MG63 (cell line): ENCODE data around the gene AMELY. TPM values are rescaled to one million over a fixed set of nuclear protein-coding genes. Genes with fewer than 3 reads are reported as not detected.
A peak's percentile ranks its signal among the peaks of the same experiment; 100 is the strongest.
"Not testable (repeated sequence)": the region's sequence is repeated elsewhere in the genome, so short reads cannot be mapped to it uniquely, and the experiment has no call there.

Experiments
- DNase-seq: peaks from one replicate; pipeline ENCODE4 v3.0.0-alpha.2; 2020
- H3K27me3 ChIP-seq: fragments of 250-450 bp; sonication (Bioruptor Pico); 2 replicates; pipeline ENCODE4 v1.5.1; 2020; ENCODE audit warnings: mild to moderate bottlenecking, moderate library complexity
- H3K36me3 ChIP-seq: fragments of 250-450 bp; sonication (Bioruptor Pico); 2 replicates; pipeline ENCODE4 v1.5.1; 2020; ENCODE audit warnings: mild to moderate bottlenecking, moderate library complexity
- H3K4me3 ChIP-seq: fragments of 250-450 bp; sonication (Bioruptor Pico); 2 replicates; pipeline ENCODE4 v1.5.1; 2020; ENCODE audit warnings: mild to moderate bottlenecking, moderate library complexity
- H3K9me3 ChIP-seq: fragments of 250-450 bp; sonication (Bioruptor Pico); 2 replicates; pipeline ENCODE4 v1.5.1; 2020; ENCODE audit warnings: mild to moderate bottlenecking, moderate library complexity
- total RNA-seq: library from RNA; depleted of rRNA; stranded (reverse); fragments of >200 nt; shearing (Covaris generic); gene quantifications from 2 replicates; pipeline ENCODE4 v1.2.3, GENCODE V29; 2014; ENCODE audit warnings: low replicate concordance; rRNA removed

The AMELY gene, protein sequence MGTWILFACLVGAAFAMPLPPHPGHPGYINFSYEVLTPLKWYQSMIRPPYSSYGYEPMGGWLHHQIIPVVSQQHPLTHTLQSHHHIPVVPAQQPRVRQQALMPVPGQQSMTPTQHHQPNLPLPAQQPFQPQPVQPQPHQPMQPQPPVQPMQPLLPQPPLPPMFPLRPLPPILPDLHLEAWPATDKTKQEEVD
- total RNA-seq, result not detected in 2 replicates

DNA sequence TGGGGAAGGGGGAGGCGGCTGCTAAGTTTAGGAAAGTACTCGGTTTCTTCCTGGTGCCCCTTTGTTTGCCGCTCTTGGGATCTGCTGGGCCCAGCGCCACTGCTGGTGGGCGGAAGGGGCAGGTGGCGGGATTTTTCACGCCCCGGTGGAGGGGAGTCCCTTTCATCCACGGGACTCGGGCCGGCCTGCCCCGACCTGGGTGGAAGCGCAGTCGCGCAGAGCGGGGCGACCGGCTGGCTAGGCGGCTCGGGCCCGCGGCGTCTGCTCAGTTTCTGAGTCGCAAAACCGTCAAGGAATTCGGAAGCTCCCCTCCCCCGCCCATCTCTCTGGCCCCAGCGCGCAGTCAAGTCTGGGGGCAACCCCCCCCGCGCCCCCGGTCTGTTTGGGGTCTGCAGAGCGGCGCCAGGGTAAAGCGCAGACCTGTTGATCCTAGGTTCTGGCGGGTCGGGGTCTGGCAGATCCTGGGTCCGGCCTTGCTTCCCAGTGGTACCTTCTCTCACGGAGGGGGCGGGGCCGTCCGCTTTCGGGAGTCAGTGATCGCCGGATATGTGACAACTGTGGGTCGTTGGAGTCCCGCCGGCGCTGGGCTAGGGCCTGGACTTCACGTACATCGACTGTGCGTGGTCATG lies at the start of gene AMELY:
Gene AMELY, minus strand, starts transcription at position 500 of the 629 bp plus-strand sequence. CDS start 39,144 bp downstream, outside the sequence.
- Histone ChIP-seq H3K9me3 (no peaks in the 10 kb centered on the region), H3K27me3 (no peaks in the 10 kb centered on the region), H3K36me3 (no peaks in the 10 kb centered on the region), H3K4me3 (peak within 1 kb of the TSS; percentile 51)
- no peak for DNase-seq

- Histone ChIP-seq H3K27me3 (no peaks in the 10 kb centered on the region), H3K4me3 (no peak overlapping the region), H3K36me3 (no peaks in the 10 kb centered on the region), H3K9me3 (no peaks in the 10 kb centered on the region)
- no peak for DNase-seq
Observed at GRCh38 chrY:6949947-6950346, 38.4 kb upstream of the AMELY start.

DNA sequence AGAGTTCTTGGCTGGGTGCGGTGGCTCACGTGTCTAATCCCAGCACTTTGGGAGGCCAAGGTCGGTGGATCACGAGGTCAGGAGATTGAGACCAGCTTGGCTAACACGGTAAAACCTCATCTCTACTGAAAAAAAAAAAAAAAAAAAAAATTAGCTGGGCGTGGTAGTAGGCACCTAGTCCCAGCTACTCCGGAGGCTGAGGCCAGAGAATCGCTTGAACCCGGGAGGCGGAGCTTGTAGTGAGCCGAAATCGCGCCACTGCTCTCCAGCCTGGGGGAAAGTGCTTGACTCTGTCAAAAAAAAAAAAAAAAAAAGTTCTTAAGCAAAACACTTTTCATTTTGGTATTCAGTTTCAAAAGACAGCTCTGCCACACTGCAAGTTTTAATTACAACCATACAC lies 36.8 kb upstream of the AMELY start:
- Histone ChIP-seq H3K36me3 (no peaks in the 10 kb centered on the region), H3K27me3 (no peaks in the 10 kb centered on the region), H3K9me3 (no peaks in the 10 kb centered on the region), H3K4me3 (peak overlapping the region; percentile 17)
- DNase-seq, result peak; percentile 11

- no peaks in the 10 kb centered on the region for H3K27me3 ChIP-seq
- H3K9me3 ChIP-seq, result no peaks in the 10 kb centered on the region
- H3K36me3 ChIP-seq, result no peaks in the 10 kb centered on the region
- H3K4me3 ChIP-seq, result peak overlapping the region; percentile 17; the same call in 1 of the 2 replicates
- no peak for DNase-seq
Observed at GRCh38 chrY:6947695-6948094, 36.1 kb upstream of the AMELY start.

GRCh38 chrY:6935497-6935896 lies 23.9 kb upstream of the AMELY start:
- Histone ChIP-seq H3K27me3 (no peaks in the 10 kb centered on the region), H3K9me3 (no peaks in the 10 kb centered on the region), H3K4me3 (no peak overlapping the region), H3K36me3 (no peaks in the 10 kb centered on the region)
- DNase-seq, result no peak

GRCh38 chrY:6931779-6932396 lies 20.3 kb upstream of the AMELY start:
- Histone ChIP-seq H3K27me3 (no peaks in the 10 kb centered on the region), H3K36me3 (no peaks in the 10 kb centered on the region)
- no peak for DNase-seq

GRCh38 chrY:6929237-6929636 lies 17.7 kb upstream of the AMELY start:
- H3K27me3 ChIP-seq, result no peaks in the 10 kb centered on the region
- no peaks in the 10 kb centered on the region for H3K36me3 ChIP-seq
- no peak overlapping the region for H3K4me3 ChIP-seq
- no peaks in the 10 kb centered on the region for H3K9me3 ChIP-seq
- DNase-seq, result no peak

More at GRCh38 chrY:6931779-6932396, 20.3 kb upstream of the AMELY start:
- Histone ChIP-seq H3K4me3 (no peak overlapping the region), H3K9me3 (no peaks in the 10 kb centered on the region)

DNA sequence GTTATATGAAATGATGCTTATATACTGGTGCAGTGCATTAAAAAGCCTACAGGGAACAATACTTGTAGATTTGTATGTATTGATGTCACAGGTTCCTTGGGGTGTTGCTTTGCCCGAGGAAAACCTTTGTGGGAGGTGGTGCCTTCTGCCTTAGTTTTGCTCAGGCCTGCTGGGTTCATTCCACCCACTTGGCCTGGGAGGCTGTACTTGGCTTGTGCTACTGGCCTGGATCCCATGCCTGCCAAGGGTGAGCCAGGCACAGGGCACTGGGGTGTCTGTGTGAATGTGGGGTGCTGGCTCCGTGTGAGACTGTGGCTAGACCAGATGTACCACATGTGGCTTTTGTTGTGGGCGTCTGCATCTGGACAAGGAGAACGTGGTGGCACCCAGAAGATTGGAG lies 16.7 kb upstream of the AMELY start:
- H3K4me3 ChIP-seq, result no peak overlapping the region

GRCh38 chrY:6921061-6921460 lies 9.5 kb upstream of the AMELY start:
- H3K9me3 ChIP-seq, result no peaks in the 10 kb centered on the region
- DNase-seq, result no peak
- H3K36me3 ChIP-seq, result no peaks in the 10 kb centered on the region
- H3K27me3 ChIP-seq, result no peaks in the 10 kb centered on the region
- H3K4me3 ChIP-seq, result no peak overlapping the region

More for the DNA sequence above, 16.7 kb upstream of the AMELY start:
- Histone ChIP-seq H3K36me3 (no peaks in the 10 kb centered on the region), H3K27me3 (no peaks in the 10 kb centered on the region), H3K9me3 (no peaks in the 10 kb centered on the region)
- peak; percentile 9 for DNase-seq

DNA sequence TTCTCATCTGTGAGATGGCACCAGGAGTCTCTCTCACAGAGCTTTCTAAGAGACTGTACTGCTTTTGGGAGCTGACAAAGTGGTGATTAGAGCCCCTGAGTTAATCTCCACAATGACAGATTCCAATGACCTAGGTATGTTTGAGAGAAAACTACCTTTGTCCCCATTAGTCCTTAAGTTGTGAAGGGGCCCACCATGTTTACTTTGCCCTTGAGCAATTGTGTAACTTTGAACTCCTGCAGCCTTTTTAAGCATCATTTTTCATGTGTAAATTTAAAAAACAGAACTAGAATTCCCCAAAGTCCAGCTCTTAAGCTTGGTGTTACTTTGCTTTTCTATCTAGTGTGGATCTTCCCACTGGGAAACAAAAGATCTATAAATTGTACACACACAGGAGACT lies 1.8 kb upstream of the AMELY start:
- H3K9me3 ChIP-seq, result no peaks in the 10 kb centered on the region
- no peak overlapping the region for H3K4me3 ChIP-seq
- no peaks in the 10 kb centered on the region for H3K36me3 ChIP-seq
- no peaks in the 10 kb centered on the region for H3K27me3 ChIP-seq
- DNase-seq, result no peak

GRCh38 chrY:6910372-6911252 lies 940 bp downstream of the AMELY start, which contains the start of gene TBL1Y:
TBL1Y (plus strand) TSS chrY:6910697; CDS start chrY:7025085, 114,388 bp downstream.
- peak within 1 kb of the TSS; percentile 51 for H3K4me3 ChIP-seq
- H3K27me3 ChIP-seq, result no peaks in the 10 kb centered on the region
- H3K9me3 ChIP-seq, result no peaks in the 10 kb centered on the region
- peak; percentile 62 for DNase-seq
- H3K36me3 ChIP-seq, result no peaks in the 10 kb centered on the region

DNA sequence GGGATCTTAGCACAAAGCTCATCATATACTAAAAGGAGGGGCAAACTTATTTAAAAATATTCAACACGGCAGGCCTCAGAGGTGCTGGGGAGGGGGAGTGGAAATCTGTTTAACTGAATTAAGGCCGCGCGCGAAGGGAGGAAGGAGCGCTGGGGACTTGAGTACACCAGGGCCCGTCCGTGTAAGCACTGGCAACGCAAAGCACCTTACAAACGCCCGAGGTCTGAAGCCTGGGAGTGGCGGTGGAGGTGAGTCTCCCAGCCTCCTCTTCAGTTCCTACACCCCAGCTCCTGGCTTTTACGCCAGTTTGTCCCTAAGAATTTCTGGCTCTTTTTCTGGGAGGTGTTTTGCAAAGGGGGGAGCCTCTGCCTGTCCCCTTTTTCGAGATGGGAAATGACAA lies 1.7 kb downstream of the AMELY start:
- Histone ChIP-seq H3K27me3 (no peaks in the 10 kb centered on the region), H3K9me3 (no peaks in the 10 kb centered on the region), H3K4me3 (peak overlapping the region; percentile 51), H3K36me3 (no peaks in the 10 kb centered on the region)
- no peak for DNase-seq

GRCh38 chrY:6909118-6909521 lies 2.4 kb downstream of the AMELY start:
- Histone ChIP-seq H3K9me3 (no peaks in the 10 kb centered on the region), H3K36me3 (no peaks in the 10 kb centered on the region), H3K4me3 (no peak overlapping the region), H3K27me3 (no peaks in the 10 kb centered on the region)
- peak; percentile 8 for DNase-seq

- DNase-seq, H3K36me3 ChIP-seq, H3K4me3 ChIP-seq, H3K9me3 ChIP-seq, H3K27me3 ChIP-seq: not testable (repeated sequence)
Observed at GRCh38 chrY:6908021-6908420, 3.5 kb downstream of the AMELY start.

- Histone ChIP-seq H3K27me3 (no peaks in the 10 kb centered on the region), H3K36me3 (no peaks in the 10 kb centered on the region), H3K9me3 (no peaks in the 10 kb centered on the region), H3K4me3 (no peak overlapping the region)
- no peak for DNase-seq
Observed at GRCh38 chrY:6907591-6907990, 4.0 kb downstream of the AMELY start.

GRCh38 chrY:6902116-6902515 lies 9.4 kb downstream of the AMELY start:
- H3K4me3 ChIP-seq, H3K36me3 ChIP-seq, H3K27me3 ChIP-seq, DNase-seq, H3K9me3 ChIP-seq: not testable (repeated sequence)

DNA sequence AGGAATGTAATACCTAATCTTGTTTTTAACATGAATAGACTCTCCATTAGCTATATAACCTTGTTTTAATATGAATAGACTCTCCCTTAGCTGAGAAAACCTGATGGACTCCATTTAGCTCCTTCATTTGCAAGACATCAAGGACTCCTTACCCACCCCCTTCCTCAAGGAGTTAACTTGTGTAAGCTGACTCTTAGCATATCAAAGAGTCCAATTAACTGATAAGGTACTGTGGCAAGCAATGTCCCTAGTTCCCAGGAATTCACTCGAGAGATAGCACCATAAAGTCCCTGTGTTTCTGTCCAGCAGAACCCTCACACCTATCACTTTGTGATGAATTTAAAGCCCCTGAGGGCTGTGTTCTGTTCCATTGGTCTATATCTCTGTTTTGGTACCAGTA lies 16.3 kb downstream of the AMELY start:
- no peak for DNase-seq
- Histone ChIP-seq H3K36me3 (no peaks in the 10 kb centered on the region), H3K9me3 (no peaks in the 10 kb centered on the region), H3K27me3 (no peaks in the 10 kb centered on the region), H3K4me3 (no peak overlapping the region)
